ENCODE results near the gene CRYGS.

CRYGS gene

DNA sequence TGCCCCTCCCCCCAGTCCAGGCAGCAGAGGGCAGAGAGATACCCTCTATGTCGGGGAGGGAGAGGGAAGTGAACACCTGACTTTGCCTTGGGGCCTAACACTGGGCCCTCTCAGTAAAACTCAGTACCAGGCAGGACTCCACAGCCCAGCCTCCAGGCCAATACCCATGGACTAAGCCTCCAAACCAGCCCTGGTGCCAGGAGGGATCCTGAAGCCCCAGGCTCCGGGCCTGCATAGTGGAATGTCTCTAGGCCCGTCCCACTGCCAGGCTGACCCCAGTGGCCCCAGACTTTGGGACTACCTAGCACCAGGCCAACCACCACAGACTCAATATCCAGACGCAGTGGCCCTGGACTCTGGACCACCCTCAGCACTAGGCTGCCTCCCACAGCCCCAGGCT, 46.6 kb downstream of the CRYGS start:
- Histone ChIP-seq H3K4me1 (ENCODE audit: control insufficient read depth, low read length) (no peaks in the 10 kb centered on the region), H3K9me2 (replicated peaks; ENCODE audit: control insufficient read depth, low read length) (no peaks in the 10 kb centered on the region), H3K79me2 (ENCODE audit: control insufficient read depth, low read length) (no peaks in the 10 kb centered on the region), H3K4me2 (ENCODE audit: low read length) (no peak overlapping the region), H3F3A (ENCODE audit: control insufficient read depth, insufficient read depth) (no peaks in the 10 kb centered on the region), H3K4me3 (ENCODE audit: low read length) (no peak overlapping the region), H3K27me3 (ENCODE audit: control insufficient read depth, low read length) (peaks cover 7% of the 10 kb centered on the region), H3K9me3 (ENCODE audit: control insufficient read depth, insufficient read depth, low read length) (no peaks in the 10 kb centered on the region), H4K20me1 (ENCODE audit: control insufficient read depth, insufficient read depth, low read depth, low read length) (no peaks in the 10 kb centered on the region), H3K27ac (ENCODE audit: low read depth, low read length) (no peak overlapping the region), H3K36me3 (ENCODE audit: control insufficient read depth, low read length) (no peaks in the 10 kb centered on the region)
- no peak for TF ChIP-seq EZH2phosphoT487 (IDR thresholded peaks at IDR 0.05; ENCODE audit: borderline replicate concordance, low read length)
- TF ChIP-seq, protein P1, sequence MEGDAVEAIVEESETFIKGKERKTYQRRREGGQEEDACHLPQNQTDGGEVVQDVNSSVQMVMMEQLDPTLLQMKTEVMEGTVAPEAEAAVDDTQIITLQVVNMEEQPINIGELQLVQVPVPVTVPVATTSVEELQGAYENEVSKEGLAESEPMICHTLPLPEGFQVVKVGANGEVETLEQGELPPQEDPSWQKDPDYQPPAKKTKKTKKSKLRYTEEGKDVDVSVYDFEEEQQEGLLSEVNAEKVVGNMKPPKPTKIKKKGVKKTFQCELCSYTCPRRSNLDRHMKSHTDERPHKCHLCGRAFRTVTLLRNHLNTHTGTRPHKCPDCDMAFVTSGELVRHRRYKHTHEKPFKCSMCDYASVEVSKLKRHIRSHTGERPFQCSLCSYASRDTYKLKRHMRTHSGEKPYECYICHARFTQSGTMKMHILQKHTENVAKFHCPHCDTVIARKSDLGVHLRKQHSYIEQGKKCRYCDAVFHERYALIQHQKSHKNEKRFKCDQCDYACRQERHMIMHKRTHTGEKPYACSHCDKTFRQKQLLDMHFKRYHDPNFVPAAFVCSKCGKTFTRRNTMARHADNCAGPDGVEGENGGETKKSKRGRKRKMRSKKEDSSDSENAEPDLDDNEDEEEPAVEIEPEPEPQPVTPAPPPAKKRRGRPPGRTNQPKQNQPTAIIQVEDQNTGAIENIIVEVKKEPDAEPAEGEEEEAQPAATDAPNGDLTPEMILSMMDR (IDR thresholded peaks at IDR 0.05; ENCODE audit: low read depth, low read length, poor library complexity, severe bottlenecking) = no peak

DNA sequence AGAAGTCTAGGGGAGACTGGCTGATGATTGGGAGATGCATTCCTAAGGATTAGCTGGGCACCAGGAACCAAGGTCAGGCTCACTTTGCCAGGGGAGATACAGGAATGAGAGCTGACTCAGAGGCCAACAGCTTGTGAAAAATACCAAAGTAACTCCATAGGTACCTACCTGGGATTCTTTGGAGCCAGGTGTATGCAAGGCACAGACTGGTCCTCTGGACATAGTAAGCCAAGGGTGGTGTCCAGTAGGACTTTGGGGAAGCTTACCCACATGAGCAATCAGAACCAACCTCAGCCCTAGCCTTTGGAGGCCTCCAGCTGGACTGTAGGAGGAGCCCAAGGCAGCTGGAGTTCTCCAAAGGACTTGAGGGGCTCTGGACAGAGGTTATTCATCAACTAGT, 47.5 kb downstream of the CRYGS start:
- H4K20me1 ChIP-seq (ENCODE audit: control insufficient read depth, insufficient read depth, low read depth, low read length) = no peaks in the 10 kb centered on the region
- H3F3A ChIP-seq (ENCODE audit: control insufficient read depth, insufficient read depth) = no peaks in the 10 kb centered on the region
- H3K9me2 ChIP-seq (replicated peaks; ENCODE audit: control insufficient read depth, low read length) = no peaks in the 10 kb centered on the region
- H3K4me3 ChIP-seq (ENCODE audit: low read length) = no peak overlapping the region
- H3K79me2 ChIP-seq (ENCODE audit: control insufficient read depth, low read length) = no peaks in the 10 kb centered on the region
- no peaks in the 10 kb centered on the region for H3K9me3 ChIP-seq (ENCODE audit: control insufficient read depth, insufficient read depth, low read length)
- TF ChIP-seq, protein P1 (IDR thresholded peaks at IDR 0.05; ENCODE audit: low read depth, low read length, poor library complexity, severe bottlenecking) = no peak
- TF ChIP-seq EZH2phosphoT487 (IDR thresholded peaks at IDR 0.05; ENCODE audit: borderline replicate concordance, low read length) = no peak
- no peak overlapping the region for H3K4me2 ChIP-seq (ENCODE audit: low read length)
- no peaks in the 10 kb centered on the region for H3K4me1 ChIP-seq (ENCODE audit: control insufficient read depth, low read length)
- H3K27ac ChIP-seq (ENCODE audit: low read depth, low read length) = no peak overlapping the region
- H3K27me3 ChIP-seq (ENCODE audit: control insufficient read depth, low read length) = peaks cover 7% of the 10 kb centered on the region; the same call in 1 of the 2 replicates
- H3K36me3 ChIP-seq (ENCODE audit: control insufficient read depth, low read length) = no peaks in the 10 kb centered on the region

DNA sequence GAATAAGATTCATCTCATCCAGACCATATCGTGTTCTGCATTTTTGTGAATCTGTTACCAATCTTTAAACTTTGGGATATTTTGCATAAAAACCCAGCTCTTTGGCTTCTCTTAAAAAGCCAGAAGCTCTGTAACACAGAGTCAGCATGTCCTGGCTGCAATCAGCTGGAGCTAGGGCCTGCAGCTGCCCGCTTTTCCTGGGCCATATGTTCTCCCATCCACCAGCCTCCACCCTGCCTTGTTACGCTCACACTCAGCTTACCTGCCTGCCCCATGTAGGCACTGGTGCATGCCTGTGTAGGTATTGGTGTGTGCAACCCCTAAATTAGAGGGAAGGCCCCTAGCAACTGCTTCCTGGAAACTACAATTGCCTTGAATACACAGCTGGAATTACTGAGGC, 48.2 kb downstream of the CRYGS start:
- Histone ChIP-seq H3K27ac (ENCODE audit: low read depth, low read length) (no peak overlapping the region), H3K27me3 (ENCODE audit: control insufficient read depth, low read length) (peaks cover 11% of the 10 kb centered on the region; the same call in 1 of the 2 replicates), H3K79me2 (ENCODE audit: control insufficient read depth, low read length) (no peaks in the 10 kb centered on the region), H3K4me1 (ENCODE audit: control insufficient read depth, low read length) (no peaks in the 10 kb centered on the region), H4K20me1 (ENCODE audit: control insufficient read depth, insufficient read depth, low read depth, low read length) (no peaks in the 10 kb centered on the region), H3K4me2 (ENCODE audit: low read length) (no peak overlapping the region), H3F3A (ENCODE audit: control insufficient read depth, insufficient read depth) (no peaks in the 10 kb centered on the region), H3K9me2 (replicated peaks; ENCODE audit: control insufficient read depth, low read length) (no peaks in the 10 kb centered on the region), H3K36me3 (ENCODE audit: control insufficient read depth, low read length) (no peaks in the 10 kb centered on the region), H3K4me3 (ENCODE audit: low read length) (no peak overlapping the region), H3K9me3 (ENCODE audit: control insufficient read depth, insufficient read depth, low read length) (no peaks in the 10 kb centered on the region)
- no peak for TF ChIP-seq EZH2phosphoT487 (IDR thresholded peaks at IDR 0.05; ENCODE audit: borderline replicate concordance, low read length)
- TF ChIP-seq, protein P1 (IDR thresholded peaks at IDR 0.05; ENCODE audit: low read depth, low read length, poor library complexity, severe bottlenecking) = no peak
